ENCODE results near the gene ATP23.

DNA sequence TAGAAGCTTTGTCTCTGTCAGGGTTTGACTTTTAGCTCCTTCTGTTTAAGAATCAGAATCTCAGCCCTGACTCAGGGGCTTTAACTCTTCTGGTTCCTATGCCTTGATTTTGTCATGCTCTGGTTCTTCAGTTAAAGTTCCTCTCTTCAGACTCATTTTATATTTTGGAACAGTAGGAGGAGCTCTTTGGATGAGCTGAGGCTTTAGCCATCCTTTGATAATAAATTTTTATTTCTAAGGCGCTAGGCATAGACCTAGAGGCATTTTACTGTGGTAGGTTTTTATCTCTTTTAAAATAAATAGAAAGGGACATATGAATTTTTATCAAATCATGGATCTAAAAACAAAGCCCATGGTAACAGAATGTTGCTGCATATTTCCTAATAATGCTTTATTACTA, 51.7 kb downstream of the ATP23 start:
- TF ChIP-seq, protein P1, sequence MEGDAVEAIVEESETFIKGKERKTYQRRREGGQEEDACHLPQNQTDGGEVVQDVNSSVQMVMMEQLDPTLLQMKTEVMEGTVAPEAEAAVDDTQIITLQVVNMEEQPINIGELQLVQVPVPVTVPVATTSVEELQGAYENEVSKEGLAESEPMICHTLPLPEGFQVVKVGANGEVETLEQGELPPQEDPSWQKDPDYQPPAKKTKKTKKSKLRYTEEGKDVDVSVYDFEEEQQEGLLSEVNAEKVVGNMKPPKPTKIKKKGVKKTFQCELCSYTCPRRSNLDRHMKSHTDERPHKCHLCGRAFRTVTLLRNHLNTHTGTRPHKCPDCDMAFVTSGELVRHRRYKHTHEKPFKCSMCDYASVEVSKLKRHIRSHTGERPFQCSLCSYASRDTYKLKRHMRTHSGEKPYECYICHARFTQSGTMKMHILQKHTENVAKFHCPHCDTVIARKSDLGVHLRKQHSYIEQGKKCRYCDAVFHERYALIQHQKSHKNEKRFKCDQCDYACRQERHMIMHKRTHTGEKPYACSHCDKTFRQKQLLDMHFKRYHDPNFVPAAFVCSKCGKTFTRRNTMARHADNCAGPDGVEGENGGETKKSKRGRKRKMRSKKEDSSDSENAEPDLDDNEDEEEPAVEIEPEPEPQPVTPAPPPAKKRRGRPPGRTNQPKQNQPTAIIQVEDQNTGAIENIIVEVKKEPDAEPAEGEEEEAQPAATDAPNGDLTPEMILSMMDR (IDR thresholded peaks at IDR 0.05; ENCODE audit: low read depth, low read length) = no peak
- TF ChIP-seq MYC (IDR thresholded peaks at IDR 0.05; ENCODE audit: low read depth, low read length) = no peak
- TF ChIP-seq POLR2A (IDR thresholded peaks at IDR 0.05; ENCODE audit: extremely low read depth, insufficient read length) = no peak
- TF ChIP-seq, protein P2, sequence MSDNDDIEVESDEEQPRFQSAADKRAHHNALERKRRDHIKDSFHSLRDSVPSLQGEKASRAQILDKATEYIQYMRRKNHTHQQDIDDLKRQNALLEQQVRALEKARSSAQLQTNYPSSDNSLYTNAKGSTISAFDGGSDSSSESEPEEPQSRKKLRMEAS (IDR thresholded peaks at IDR 0.05; ENCODE audit: low read depth, low read length) = no peak
